OCI-LY7 (cell line): Measurements from ENCODE around the gene STARD7. TPM values are rescaled to one million over a fixed set of nuclear protein-coding genes. Genes with fewer than 3 reads are reported as not detected.

Experiments
- BruUV-seq: library from RNA; stranded (reverse); fragments of 400-500 nt; replicated peaks from 2 replicates; lab custom pipeline; 2021; lab: Mats Ljungman, UMichigan
- CTCF ChIA-PET: fragments of 300-600 bp; sonication (Branson Sonifier 250); formaldehyde crosslinking; loops from one replicate; lab custom pipeline; 2022; ENCODE audit warnings: antibody characterized with exemption; ENCODE audit not compliant: unreplicated experiment; lab: Charles Lee
- POLR2A ChIA-PET: fragments of 300-600 bp; sonication (Branson Sonifier 250); formaldehyde crosslinking; loops from one replicate; lab custom pipeline; 2022; ENCODE audit warnings: antibody characterized with exemption; lab: Charles Lee
- DNase-seq: peaks from one replicate; pipeline ENCODE4 v3.0.0-alpha.2; 2015; ENCODE audit warnings: low spot score
- H2AFZ ChIP-seq: fragments of 200-600 bp; sonication (generic), shearing (Covaris generic); 2 replicates; pipeline ENCODE4 v1.6.1; 2014; ENCODE audit warnings: mild to moderate bottlenecking, antibody characterized with exemption, low read length, moderate library complexity
- H3K27ac ChIP-seq: fragments of 200-600 bp; sonication (generic); 2 replicates; pipeline ENCODE4 v1.5.1; 2014; ENCODE audit warnings: mixed run types, low read depth, mild to moderate bottlenecking, moderate library complexity, low read length, inconsistent platforms; ENCODE audit not compliant: poor library complexity, severe bottlenecking
- H3K36me3 ChIP-seq: fragments of 200-600 bp; sonication (generic); 2 replicates; pipeline ENCODE4 v1.6.1; 2014; ENCODE audit warnings: mild to moderate bottlenecking, antibody characterized with exemption, low read length, moderate library complexity, mixed read lengths; ENCODE audit not compliant: insufficient read depth
- H3K4me1 ChIP-seq: fragments of 200-600 bp; sonication (generic); 2 replicates; pipeline ENCODE4 v1.5.1; 2014; ENCODE audit warnings: mild to moderate bottlenecking, low read length; ENCODE audit not compliant: insufficient read depth, poor library complexity, severe bottlenecking
- H3K4me2 ChIP-seq: fragments of 200-600 bp; sonication (generic); 2 replicates; pipeline ENCODE4 v1.6.1; 2014; ENCODE audit warnings: mild to moderate bottlenecking, low read length
- H3K4me3 ChIP-seq: fragments of 200-600 bp; sonication (generic); 2 replicates; pipeline ENCODE4 v1.5.1; 2014; ENCODE audit warnings: mild to moderate bottlenecking, low read depth, low read length; ENCODE audit not compliant: poor library complexity, severe bottlenecking
- H3K79me2 ChIP-seq: fragments of 200-600 bp; sonication (generic); 2 replicates; pipeline ENCODE4 v1.6.1; 2016; ENCODE audit warnings: low read depth, mild to moderate bottlenecking, low read length, moderate library complexity, mixed read lengths; ENCODE audit not compliant: insufficient read depth
- H3K9me2 ChIP-seq: fragments of 200-600 bp; sonication (generic); 2 replicates; pipeline ENCODE4 v1.6.1; 2016; ENCODE audit warnings: mild to moderate bottlenecking, low read length, mixed read lengths; ENCODE audit not compliant: insufficient read depth
- H3K9me3 ChIP-seq: fragments of 200-600 bp; sonication (generic); 2 replicates; pipeline ENCODE4 v1.6.1; 2014; ENCODE audit warnings: mild to moderate bottlenecking, mixed run types, low read length, mixed read lengths
- H4K20me1 ChIP-seq: fragments of 200-600 bp; sonication (generic); 2 replicates; pipeline ENCODE4 v1.6.1; 2014; ENCODE audit warnings: mild to moderate bottlenecking, antibody characterized with exemption, low read length, moderate library complexity, mixed read lengths; ENCODE audit not compliant: insufficient read depth
- EZH2phosphoT487 ChIP-seq: fragments of 200-600 bp; sonication (generic); IDR thresholded peaks from 2 replicates; pipeline ENCODE4 v1.6.1; 2018; ENCODE audit warnings: low read depth, borderline replicate concordance, mild to moderate bottlenecking, mixed run types, antibody characterized with exemption, low read length, moderate library complexity, mixed read lengths
- intact Hi-C: fragments of 100-400 bp; cut with micrococcal nuclease; formaldehyde crosslinking; loops from one replicate; pipeline ENCODE4 v1.10.0; 2022; ENCODE audit not compliant: unreplicated experiment
- total RNA-seq, 2 experiments: library from RNA; depleted of rRNA in 1 of 2; stranded (reverse); fragments of >200 nt in 1 of 2; shearing (Covaris generic) in 1 of 2; gene quantifications; 2 replicates each; pipeline ENCODE4 v1.2.3, GENCODE V29; 2014 to 2022
- TF ChIP-seq, protein P1 (sequence below): fragments of 200-600 bp; sonication (generic); conservative IDR thresholded peaks from 2 replicates; pipeline ENCODE4 v1.5.1; 2014; ENCODE audit warnings: mild to moderate bottlenecking, antibody characterized with exemption, low read length, moderate library complexity, mixed read lengths

STARD7 gene
- total RNA-seq, 2 experiments from 2014 or later, result 206 to 239 TPM

DNA sequence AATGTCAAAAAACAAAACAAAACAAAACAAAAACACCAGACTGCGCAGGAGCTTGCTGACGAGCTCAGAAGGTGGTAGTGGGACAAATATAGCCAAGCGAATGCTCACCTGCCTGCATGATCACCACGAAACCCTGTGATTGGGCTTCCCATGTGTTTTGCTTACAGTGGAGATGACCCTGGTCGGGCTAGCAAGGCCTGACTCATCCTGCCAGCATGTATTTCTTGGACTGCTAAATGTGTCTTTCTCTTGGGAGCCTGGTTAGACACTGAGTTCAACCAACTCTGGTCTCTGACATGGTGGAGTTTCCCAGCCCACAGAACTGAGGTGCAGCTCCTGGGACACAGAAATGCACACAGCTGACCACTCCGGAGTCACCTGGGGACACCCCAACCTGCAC, 32.7 kb downstream of the STARD7 start:
- H2AFZ ChIP-seq, result no peak overlapping the region
- H3K4me3 ChIP-seq, result no peak overlapping the region
- TF ChIP-seq, protein P1, sequence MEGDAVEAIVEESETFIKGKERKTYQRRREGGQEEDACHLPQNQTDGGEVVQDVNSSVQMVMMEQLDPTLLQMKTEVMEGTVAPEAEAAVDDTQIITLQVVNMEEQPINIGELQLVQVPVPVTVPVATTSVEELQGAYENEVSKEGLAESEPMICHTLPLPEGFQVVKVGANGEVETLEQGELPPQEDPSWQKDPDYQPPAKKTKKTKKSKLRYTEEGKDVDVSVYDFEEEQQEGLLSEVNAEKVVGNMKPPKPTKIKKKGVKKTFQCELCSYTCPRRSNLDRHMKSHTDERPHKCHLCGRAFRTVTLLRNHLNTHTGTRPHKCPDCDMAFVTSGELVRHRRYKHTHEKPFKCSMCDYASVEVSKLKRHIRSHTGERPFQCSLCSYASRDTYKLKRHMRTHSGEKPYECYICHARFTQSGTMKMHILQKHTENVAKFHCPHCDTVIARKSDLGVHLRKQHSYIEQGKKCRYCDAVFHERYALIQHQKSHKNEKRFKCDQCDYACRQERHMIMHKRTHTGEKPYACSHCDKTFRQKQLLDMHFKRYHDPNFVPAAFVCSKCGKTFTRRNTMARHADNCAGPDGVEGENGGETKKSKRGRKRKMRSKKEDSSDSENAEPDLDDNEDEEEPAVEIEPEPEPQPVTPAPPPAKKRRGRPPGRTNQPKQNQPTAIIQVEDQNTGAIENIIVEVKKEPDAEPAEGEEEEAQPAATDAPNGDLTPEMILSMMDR, result no peak
- no peak for TF ChIP-seq EZH2phosphoT487
- BruUV-seq, result no TSS peak
- H3K27ac ChIP-seq, result no peak overlapping the region
- H3K9me3 ChIP-seq, result no peaks in the 10 kb centered on the region
- peaks cover 13% of the 10 kb centered on the region for H3K4me1 ChIP-seq
- intact Hi-C loops, result loop anchor here (2.0 kb wide), 1 partner anchor 183 kb away; no protein-coding TSS in a partner anchor
- H3K79me2 ChIP-seq, result no peaks in the 10 kb centered on the region
- DNase-seq, result no peak
- H3K4me2 ChIP-seq, result no peak overlapping the region
- CTCF ChIA-PET, result interaction anchor here (1.1 to 2.6 kb wide), 2 partner anchors 33 to 38 kb away, joined by 5 to 26 read pairs; partner anchors contain the start of gene ASTL
- no peaks in the 10 kb centered on the region for H3K9me2 ChIP-seq
- no peaks in the 10 kb centered on the region for H4K20me1 ChIP-seq
- POLR2A ChIA-PET, result interaction anchor here (0.6 to 3.3 kb wide), 4 partner anchors 12 to 91 kb away, joined by 3 to 23 read pairs (median 4); partner anchors contain the start of gene ASTL
- no peaks in the 10 kb centered on the region for H3K36me3 ChIP-seq

DNA sequence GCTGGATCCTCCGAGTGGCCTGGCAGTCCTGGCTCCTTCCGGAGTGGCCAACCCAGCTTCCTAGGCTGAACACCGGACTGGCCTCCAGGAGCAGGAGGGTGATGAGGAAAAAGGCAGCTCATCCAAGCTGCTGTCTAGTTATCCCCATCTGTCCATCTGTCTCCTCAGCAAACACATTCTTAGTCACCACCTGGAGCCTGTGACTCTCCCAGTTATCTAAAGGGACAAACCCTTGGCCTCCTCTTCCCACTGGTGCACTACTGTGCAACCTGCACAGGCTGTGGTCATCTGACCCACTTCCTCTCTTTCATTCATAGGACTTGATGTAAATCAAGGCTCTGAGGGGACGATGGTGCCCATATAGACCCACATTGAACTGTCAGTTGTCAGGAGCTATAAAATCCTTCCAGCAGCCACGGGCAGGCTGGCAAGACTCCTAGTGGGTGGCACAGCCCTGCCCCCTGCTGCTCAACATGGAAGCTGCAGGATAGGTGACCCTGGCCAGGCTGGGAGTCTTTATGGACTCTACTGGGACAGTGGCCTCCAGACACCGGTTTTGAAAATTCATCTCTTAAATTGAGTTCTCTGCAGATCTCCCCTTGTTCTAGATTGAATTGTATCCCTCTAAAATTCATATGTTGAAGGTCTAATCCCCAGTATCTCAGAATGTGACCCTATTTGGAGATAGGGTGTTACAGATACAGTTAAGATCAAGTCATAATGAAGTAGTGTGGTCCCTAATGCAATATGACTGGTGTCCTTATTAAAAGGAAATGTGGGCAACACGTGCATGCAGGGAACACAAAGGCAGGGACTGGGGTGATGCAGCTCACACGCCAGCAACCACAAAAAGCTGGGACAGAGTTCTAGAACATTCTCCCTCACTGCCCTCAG, 34.1 kb downstream of the STARD7 start:
- intact Hi-C loops, result loop anchor here (1.0 to 2.0 kb wide), 3 partner anchors 30 to 182 kb away; partner anchors contain the start of gene ASTL
- Histone ChIP-seq H2AFZ (peak overlapping the region; percentile 15; the same call in 1 of the 2 replicates), H3K27ac (no peak overlapping the region), H3K9me3 (peaks cover 6% of the 10 kb centered on the region; the same call in 1 of the 2 replicates), H3K9me2 (no peaks in the 10 kb centered on the region), H4K20me1 (no peaks in the 10 kb centered on the region), H3K36me3 (no peaks in the 10 kb centered on the region), H3K4me2 (no peak overlapping the region), H3K4me3 (no peak overlapping the region), H3K79me2 (no peaks in the 10 kb centered on the region), H3K4me1 (peaks cover 7% of the 10 kb centered on the region)
- DNase-seq, result peak; percentile 87
- POLR2A ChIA-PET, result interaction anchor here (0.7 to 3.3 kb wide), 7 partner anchors 11 to 90 kb away, joined by 3 to 23 read pairs (median 4); partner anchors contain the start of gene ASTL
- BruUV-seq, result no TSS peak
- TF ChIP-seq, protein P1, result peak; percentile 99
- TF ChIP-seq EZH2phosphoT487, result no peak
- CTCF ChIA-PET, result interaction anchor here (0.6 to 2.6 kb wide), 8 partner anchors 10 to 92 kb away, joined by 3 to 26 read pairs (median 6); partner anchors contain the start of gene ASTL
